Activated naive CD8-positive, alpha-beta T cell treated with anti-CD3 and anti-CD28 coated beads, Interleukin-2, amount 10 ng/mL, durations not matched to agents 7 days and 5 days (primary cell): ENCODE data around the gene RPUSD3. TPM values are rescaled to one million over a fixed set of nuclear protein-coding genes. Genes with fewer than 3 reads are reported as not detected.

Experiments
- ATAC-seq: fragments of 150-1000 bp; cut with Tn5 transposase; one replicate; pipeline ENCODE4 v1.10.0; 2021; ENCODE audit warnings: low read depth, moderate library complexity
- POLR2A ChIA-PET: fragments of 350-600 bp; sonication (Branson Sonifier 250); formaldehyde crosslinking; loops from one replicate; lab custom pipeline; 2021; ENCODE audit warnings: antibody characterized with exemption; lab: Charles Lee
- DNase-seq: peaks from one replicate; pipeline ENCODE4 v3.0.0; 2021
- H3K27ac Mint-ChIP-seq: one replicate; pipeline ENCODE4 v1.8.0; 2022; ENCODE audit warnings: mild to moderate bottlenecking, mixed read lengths
- H3K27me3 Mint-ChIP-seq: one replicate; pipeline ENCODE4 v1.8.0; 2022; ENCODE audit warnings: mild to moderate bottlenecking, moderate library complexity, mixed read lengths
- H3K36me3 Mint-ChIP-seq: one replicate; pipeline ENCODE4 v1.8.0; 2021; ENCODE audit warnings: mild to moderate bottlenecking, mixed read lengths
- H3K4me1 Mint-ChIP-seq: one replicate; pipeline ENCODE4 v1.8.0; 2021; ENCODE audit warnings: mixed read lengths
- H3K4me3 Mint-ChIP-seq: one replicate; pipeline ENCODE4 v1.8.0; 2022; ENCODE audit warnings: mild to moderate bottlenecking, moderate library complexity, mixed read lengths
- H3K9me3 Mint-ChIP-seq: one replicate; pipeline ENCODE4 v1.8.0; 2021; ENCODE audit warnings: mixed read lengths
- total RNA-seq, 2 experiments: library from RNA; stranded (reverse); gene quantifications; one replicate each; pipeline ENCODE4 v1.2.3, GENCODE V29; 2021

Gene RPUSD3
- total RNA-seq, 2 experiments from 2014 or later = 46.3 to 50.8 TPM

DNA sequence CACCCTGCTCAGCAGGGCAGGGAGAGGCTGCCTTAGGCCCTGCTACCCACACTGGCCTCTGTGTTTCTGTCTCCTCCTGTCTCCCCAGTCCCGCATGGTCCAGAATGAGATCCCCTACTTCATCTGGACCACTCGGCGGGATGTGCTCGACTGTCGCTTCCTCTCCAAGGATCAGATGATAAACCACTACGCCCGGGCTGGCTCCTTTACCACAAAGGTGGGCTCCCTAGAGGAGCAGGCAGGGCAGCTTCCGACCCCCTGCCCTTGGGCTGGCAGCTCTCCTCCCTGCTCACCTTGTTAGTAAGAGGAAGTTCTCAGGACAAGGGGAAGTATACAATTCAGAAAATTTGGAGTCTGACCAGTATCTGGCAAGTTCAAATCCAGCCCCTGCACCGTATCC is 27.8 kb downstream of the RPUSD3 start:
- Mint-ChIP-seq H3K27me3 (no peaks in the 10 kb centered on the region), H3K27ac (no peak overlapping the region), H3K9me3 (no peaks in the 10 kb centered on the region), H3K4me1 (peaks cover 5% of the 10 kb centered on the region), H3K36me3 (peaks cover 13% of the 10 kb centered on the region), H3K4me3 (no peak overlapping the region)
- DNase-seq (no peak), ATAC-seq (no peak)
- POLR2A ChIA-PET = no interaction called here

DNA sequence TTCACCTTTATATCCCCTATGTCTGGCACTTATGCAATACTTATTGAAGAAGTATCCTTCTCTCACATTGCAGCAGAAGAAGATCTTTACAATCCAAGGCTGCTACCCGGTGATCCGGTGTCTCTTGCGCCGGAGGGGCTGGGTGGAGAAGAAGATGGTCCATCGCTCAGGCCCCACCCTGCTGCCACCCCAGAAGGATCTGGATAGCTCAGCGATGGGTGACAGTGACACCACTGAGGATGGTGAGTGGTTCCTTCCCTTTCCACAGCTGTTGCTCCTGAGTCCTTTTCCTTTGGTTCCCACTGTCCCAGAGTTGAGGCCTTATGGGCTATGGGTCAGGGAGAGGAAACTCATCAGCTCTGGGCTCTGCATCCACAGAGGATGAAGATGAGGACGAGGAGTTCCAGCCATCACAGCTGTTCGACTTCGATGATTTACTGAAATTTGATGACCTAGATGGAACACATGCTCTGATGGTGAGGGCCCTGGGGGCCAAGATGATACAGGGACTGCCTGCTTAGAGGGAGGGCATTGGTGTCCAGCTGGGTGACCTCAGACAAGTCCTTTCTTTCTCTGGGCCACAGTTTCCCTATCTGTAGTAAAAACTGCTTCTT is 30.8 kb downstream of the RPUSD3 start:
- peaks cover 16% of the 10 kb centered on the region for H3K36me3 Mint-ChIP-seq
- H3K4me3 Mint-ChIP-seq = no peak overlapping the region
- POLR2A ChIA-PET = interaction anchor here (0.6 kb wide), 1 partner anchor 201 kb away, joined by 3 read pairs; no protein-coding TSS in a partner anchor
- peaks cover 25% of the 10 kb centered on the region for H3K4me1 Mint-ChIP-seq
- no peak overlapping the region for H3K27ac Mint-ChIP-seq
- no peak for DNase-seq
- no peak for ATAC-seq
- H3K9me3 Mint-ChIP-seq = no peaks in the 10 kb centered on the region
- H3K27me3 Mint-ChIP-seq = no peaks in the 10 kb centered on the region

DNA sequence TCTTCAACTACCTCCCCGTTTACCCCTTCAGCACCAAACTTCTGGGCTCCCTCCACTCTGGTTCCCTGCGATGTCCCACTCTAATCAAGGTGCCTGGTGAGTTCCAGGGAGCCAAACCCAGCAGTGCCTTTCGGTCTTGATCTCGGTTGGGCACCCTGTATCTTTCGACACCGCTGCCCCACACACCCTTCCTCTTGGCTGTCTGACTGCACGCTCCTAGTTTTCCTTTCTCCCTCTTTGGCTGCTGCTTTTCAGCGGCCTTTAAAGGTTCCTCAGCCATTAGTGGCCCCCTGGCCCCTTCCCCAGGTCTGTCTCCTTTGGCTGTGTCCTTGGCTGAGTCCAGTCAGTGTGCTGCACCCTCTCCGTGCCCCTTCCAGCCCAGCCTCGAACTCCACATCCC is 33.0 kb downstream of the RPUSD3 start:
- POLR2A ChIA-PET = no interaction called here
- peak overlapping the region; percentile 31 for H3K4me3 Mint-ChIP-seq
- peaks cover 34% of the 10 kb centered on the region for H3K4me1 Mint-ChIP-seq
- DNase-seq = no peak
- H3K9me3 Mint-ChIP-seq = no peaks in the 10 kb centered on the region
- peak overlapping the region; percentile 2 for H3K27ac Mint-ChIP-seq
- H3K27me3 Mint-ChIP-seq = no peaks in the 10 kb centered on the region
- H3K36me3 Mint-ChIP-seq = peaks cover 23% of the 10 kb centered on the region
- ATAC-seq = no peak

DNA sequence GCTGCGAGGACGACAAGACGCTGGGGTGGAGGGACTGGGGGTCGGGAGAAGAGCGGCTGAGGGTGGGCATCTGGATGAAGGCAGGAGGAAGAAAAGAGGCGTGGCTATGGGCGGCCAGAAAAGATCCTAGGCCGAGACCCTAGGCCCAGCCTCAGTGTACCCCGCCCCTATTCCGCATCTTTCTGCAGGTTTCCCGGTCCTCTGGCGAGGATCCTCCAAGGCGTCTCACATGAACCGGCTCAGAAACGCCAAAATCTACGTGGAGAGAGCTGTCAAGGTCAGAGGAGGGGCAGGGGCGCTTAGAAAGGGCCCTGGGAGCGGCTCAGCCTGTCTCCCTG is 33.4 kb downstream of the RPUSD3 start:
- Mint-ChIP-seq H3K27ac (peak overlapping the region; percentile 2), H3K36me3 (peaks cover 23% of the 10 kb centered on the region), H3K9me3 (no peaks in the 10 kb centered on the region), H3K27me3 (no peaks in the 10 kb centered on the region), H3K4me1 (peaks cover 34% of the 10 kb centered on the region), H3K4me3 (peak overlapping the region; percentile 31)
- no peak for ATAC-seq
- no peak for DNase-seq
- POLR2A ChIA-PET = interaction anchor here (0.9 to 4.5 kb wide), 4 partner anchors 17 to 80 kb away, joined by 4 to 36 read pairs (median 8); partner anchors contain the start of genes ARPC4, CAMK1, JAGN1 and OGG1

DNA sequence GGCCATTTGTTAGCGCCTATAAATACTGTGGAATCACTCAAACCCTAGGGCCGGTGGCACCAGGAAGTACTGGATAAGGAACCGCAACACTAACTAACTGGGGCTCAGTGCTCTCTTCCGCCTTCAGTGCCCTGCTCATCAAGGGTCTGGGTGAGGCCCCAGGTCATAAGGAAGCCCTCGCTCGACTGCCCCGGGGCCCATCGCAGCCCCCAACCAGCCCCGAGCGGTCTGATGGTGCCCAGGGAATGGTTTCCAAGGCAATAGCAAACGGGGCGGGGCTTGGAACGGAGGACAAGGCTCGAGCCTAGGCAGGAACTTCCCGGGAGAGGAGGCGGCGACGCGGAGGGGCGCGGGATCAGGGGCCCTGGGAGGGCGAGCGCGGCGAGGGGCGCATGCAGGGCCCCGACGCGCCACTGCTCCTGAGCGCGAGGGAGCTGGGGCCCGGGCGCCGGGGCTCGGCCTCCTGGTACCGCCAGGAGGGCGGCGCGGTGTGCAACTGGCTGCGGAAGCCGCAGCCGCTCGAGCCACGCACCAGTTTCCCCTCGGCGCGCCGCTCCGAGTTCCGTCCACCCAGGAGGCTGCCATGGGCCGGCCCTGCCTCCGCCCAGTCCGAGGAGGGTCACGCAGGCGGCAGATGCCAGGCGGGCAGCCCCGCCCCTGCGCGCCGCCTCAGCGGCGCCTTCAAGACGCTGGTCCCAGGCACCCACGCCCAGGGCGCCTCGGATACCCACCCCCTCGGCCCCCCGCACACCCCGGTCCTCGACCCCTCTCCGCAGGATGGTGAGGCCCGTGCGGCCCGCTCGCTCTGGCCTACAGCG is 34.0 kb downstream of the RPUSD3 start, which contains the start of gene TTLL3:
Gene TTLL3, plus strand, starts transcription at position 648 of the 818 bp plus-strand sequence. CDS start 400 bp downstream, outside the sequence.
- peak within 1 kb of the TSS; percentile 93 for H3K27ac Mint-ChIP-seq
- H3K27me3 Mint-ChIP-seq = no peaks in the 10 kb centered on the region
- H3K36me3 Mint-ChIP-seq = peaks cover 27% of the 10 kb centered on the region
- DNase-seq (peak; percentile 73), ATAC-seq (peak; percentile 71)
- POLR2A ChIA-PET = interaction anchor here (0.6 to 4.5 kb wide), 8 partner anchors 17 to 451 kb away, joined by 3 to 36 read pairs (median 4); partner anchors contain the start of genes ARPC4, CAMK1, JAGN1 and OGG1
- peaks cover 34% of the 10 kb centered on the region for H3K4me1 Mint-ChIP-seq
- H3K4me3 Mint-ChIP-seq = peak within 1 kb of the TSS; percentile 88
- H3K9me3 Mint-ChIP-seq = no peaks in the 10 kb centered on the region

DNA sequence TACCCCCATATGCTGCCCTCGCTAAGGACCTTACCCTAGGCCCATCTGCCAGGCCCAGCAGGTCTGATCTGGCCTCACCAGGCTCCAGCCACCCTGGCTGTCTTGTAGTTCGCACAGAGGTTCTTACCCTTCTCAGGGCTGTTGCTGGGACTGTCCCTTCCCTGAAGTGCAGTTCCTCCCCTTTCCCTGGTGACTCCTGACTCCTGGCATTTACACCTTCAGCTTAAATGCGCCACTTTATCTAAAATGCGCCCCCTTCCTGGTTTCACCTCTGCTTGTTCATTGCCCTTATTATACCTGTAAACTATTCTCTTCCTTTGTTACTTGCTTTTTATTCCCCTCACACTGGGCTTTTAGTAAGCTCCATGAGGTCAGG is 34.6 kb downstream of the RPUSD3 start:
- peaks cover 27% of the 10 kb centered on the region for H3K36me3 Mint-ChIP-seq

DNA sequence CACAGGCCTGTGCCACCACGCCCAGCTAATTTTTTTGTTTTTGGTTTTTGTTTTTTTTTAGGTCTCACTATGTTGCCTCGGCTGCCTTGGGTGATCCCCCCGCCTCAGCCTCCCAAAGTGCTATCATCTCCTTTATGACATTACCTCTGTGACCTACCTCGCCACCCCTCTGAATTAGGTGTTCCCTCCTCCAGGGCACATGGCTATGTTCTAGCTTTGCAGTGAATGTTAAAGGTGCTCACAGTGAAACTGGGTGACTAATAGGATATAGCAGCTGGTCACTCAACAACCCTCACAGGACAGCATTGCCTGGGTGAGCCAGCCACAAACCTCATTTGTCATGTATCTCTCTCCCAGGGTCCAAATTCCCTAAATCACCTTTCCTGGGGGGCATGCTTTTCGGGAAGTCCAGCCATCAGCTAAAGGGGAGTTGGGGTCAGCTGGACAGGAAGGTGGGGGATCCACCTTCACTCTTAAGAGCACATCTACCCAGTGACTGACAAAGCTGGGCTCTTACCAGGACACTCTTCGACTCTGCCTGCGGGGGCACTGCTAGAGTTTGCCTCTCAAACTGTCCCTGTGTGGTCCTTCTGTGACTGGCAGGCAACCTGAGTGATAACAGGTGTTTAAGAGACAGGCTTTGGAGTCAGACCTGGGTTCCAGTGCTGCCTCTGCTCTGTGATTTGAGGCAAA is 35.3 kb downstream of the RPUSD3 start:
- peaks cover 30% of the 10 kb centered on the region for H3K36me3 Mint-ChIP-seq

More for the DNA sequence above, 34.6 kb downstream of the RPUSD3 start:
- no peaks in the 10 kb centered on the region for H3K9me3 Mint-ChIP-seq
- ATAC-seq (peak; percentile 3), DNase-seq (peak; percentile 45)
- POLR2A ChIA-PET = interaction anchor here (0.5 to 4.5 kb wide), 11 partner anchors 16 to 452 kb away, joined by 3 to 36 read pairs (median 5); partner anchors contain the start of genes ARPC4, CAMK1, OGG1 and RPUSD3
- peak overlapping the region; percentile 93 for H3K27ac Mint-ChIP-seq
- H3K4me3 Mint-ChIP-seq = peak overlapping the region; percentile 88
- no peaks in the 10 kb centered on the region for H3K27me3 Mint-ChIP-seq
- peaks cover 34% of the 10 kb centered on the region for H3K4me1 Mint-ChIP-seq

DNA sequence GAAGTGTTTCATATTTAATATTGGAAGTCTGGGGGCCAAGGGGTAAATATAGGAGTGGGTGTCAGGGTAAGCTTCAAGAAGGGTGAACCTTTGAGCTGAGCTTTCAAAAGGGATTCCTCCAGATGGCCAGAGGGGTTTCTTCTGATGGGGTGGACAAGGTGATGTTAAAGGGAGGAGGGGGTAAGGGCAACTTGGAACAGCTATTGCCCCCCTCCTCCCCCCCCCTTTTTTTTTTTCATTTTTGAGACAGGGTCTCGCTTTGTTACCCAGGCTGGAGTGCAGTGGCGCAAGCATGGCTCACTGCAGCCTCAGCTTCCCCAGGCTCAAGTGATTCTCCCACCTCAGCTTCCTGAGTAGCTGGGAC is 35.8 kb downstream of the RPUSD3 start:
- H3K4me1 Mint-ChIP-seq = peaks cover 36% of the 10 kb centered on the region
- DNase-seq (no peak), ATAC-seq (no peak)
- H3K36me3 Mint-ChIP-seq = peaks cover 35% of the 10 kb centered on the region
- POLR2A ChIA-PET = interaction anchor here (1.1 to 4.5 kb wide), 8 partner anchors 15 to 445 kb away, joined by 3 to 36 read pairs (median 6); partner anchors contain the start of genes ARPC4, CAMK1, RPUSD3 and TADA3
- H3K4me3 Mint-ChIP-seq = no peak overlapping the region
- H3K27ac Mint-ChIP-seq = peak overlapping the region; percentile 93
- H3K27me3 Mint-ChIP-seq = no peaks in the 10 kb centered on the region
- H3K9me3 Mint-ChIP-seq = no peaks in the 10 kb centered on the region

More for the DNA sequence above, 35.3 kb downstream of the RPUSD3 start:
- Mint-ChIP-seq H3K27me3 (no peaks in the 10 kb centered on the region), H3K4me1 (peaks cover 34% of the 10 kb centered on the region), H3K4me3 (peak overlapping the region; percentile 39), H3K9me3 (no peaks in the 10 kb centered on the region), H3K27ac (peak overlapping the region; percentile 93)
- POLR2A ChIA-PET = interaction anchor here (0.5 to 4.5 kb wide), 9 partner anchors 15 to 445 kb away, joined by 3 to 36 read pairs (median 6); partner anchors contain the start of genes ARPC4, CAMK1, RPUSD3 and TADA3
- DNase-seq (peak; percentile 55), ATAC-seq (peak; percentile 76)

DNA sequence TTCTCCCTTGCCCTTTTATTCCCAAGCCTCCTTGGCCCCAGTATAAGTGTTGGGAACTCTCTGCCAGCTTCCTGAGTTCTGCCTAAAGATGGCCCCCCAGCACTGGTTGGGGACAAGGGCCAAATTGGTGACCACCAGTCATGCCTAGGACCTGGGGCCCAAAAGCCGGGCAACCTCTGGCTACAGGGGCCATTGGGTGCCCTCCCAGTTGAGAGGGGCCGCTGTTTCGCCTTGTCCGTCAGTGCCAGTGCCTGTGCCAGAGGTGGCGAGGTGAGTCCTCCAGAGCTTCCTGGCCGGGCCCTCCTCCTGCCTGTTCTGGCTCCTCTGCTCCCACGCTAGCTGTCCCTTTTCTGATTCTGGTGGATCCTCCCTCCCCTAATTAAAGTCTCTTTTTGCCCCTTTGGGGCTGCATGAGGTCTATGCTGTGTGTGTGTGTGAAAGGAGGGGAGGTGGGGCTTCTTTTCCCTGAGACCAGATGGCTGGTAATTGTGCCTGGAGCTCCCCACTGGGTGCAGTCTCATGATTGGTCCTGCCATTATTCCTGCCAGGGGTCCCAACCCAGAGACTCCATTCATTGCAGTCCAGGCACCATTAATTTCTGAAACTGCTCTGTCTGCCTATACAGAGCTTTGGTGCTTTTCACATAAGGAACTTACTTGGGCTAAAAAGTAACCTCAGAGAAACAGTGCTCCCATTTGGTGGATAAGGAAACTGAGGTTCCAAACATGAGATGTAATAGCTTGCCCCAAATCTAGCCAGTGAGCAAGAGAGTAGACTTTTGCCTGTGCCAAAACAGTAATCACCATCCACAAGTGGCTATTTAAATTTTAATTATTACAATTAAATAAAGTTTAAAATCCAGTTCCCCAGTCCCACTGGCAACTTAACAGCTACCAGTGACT is 36.9 kb downstream of the RPUSD3 start:
- POLR2A ChIA-PET = interaction anchor here (0.7 to 4.5 kb wide), 6 partner anchors 14 to 58 kb away, joined by 3 to 36 read pairs (median 8); partner anchors contain the start of genes ARPC4, CAMK1 and TADA3
- H3K27me3 Mint-ChIP-seq = no peaks in the 10 kb centered on the region
- no peak overlapping the region for H3K27ac Mint-ChIP-seq
- H3K4me3 Mint-ChIP-seq = no peak overlapping the region
- no peak for ATAC-seq
- H3K4me1 Mint-ChIP-seq = peaks cover 36% of the 10 kb centered on the region
- H3K9me3 Mint-ChIP-seq = no peaks in the 10 kb centered on the region
- peaks cover 39% of the 10 kb centered on the region for H3K36me3 Mint-ChIP-seq
- no peak for DNase-seq

DNA sequence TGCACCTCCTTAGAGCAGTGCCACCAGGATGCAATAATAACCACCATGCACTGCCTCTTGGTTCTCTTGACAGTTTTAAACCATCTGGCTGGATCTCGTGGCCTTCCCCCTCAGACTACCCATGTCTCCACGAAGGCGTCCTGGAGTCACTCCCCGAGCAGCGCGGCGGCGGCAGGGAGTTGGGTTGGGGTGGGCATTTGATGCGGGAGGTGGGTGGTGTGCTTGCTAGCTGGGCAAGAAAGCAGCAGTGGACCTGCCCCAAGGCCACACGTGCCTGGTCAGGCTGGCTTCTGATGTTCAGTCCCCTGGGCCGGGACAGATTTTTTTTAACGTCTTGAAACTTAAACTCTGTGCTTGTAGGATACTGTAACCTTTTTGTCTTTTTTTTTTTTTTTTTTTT is 37.7 kb downstream of the RPUSD3 start:
- no peak overlapping the region for H3K27ac Mint-ChIP-seq
- DNase-seq (no peak), ATAC-seq (no peak)
- peaks cover 32% of the 10 kb centered on the region for H3K4me1 Mint-ChIP-seq
- POLR2A ChIA-PET = interaction anchor here (4.5 kb wide), 1 partner anchor 13 kb away, joined by 36 read pairs; the partner anchor contains the start of genes ARPC4 and TADA3
- H3K27me3 Mint-ChIP-seq = no peaks in the 10 kb centered on the region
- H3K4me3 Mint-ChIP-seq = no peak overlapping the region
- peaks cover 35% of the 10 kb centered on the region for H3K36me3 Mint-ChIP-seq
- H3K9me3 Mint-ChIP-seq = no peaks in the 10 kb centered on the region

DNA sequence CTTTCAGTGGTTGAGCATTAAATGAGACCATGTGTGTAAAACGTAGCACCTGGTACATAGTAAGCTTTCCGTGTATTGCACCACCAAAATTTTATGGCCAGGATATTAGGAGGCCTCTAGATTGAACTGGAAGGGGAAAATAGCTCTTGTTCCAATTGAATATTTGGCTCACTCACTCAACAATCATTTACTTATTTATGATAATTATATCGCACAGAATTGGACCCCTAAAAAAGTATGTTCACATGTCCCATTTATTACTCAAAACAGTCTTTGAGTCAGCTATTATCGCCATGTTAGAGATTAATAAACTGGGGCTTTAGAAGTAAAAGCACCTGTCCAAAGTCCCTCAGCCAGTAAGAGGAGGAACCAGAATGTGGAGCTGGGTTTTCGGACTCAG is 38.8 kb downstream of the RPUSD3 start:
- no peak overlapping the region for H3K4me3 Mint-ChIP-seq
- H3K4me1 Mint-ChIP-seq = peaks cover 27% of the 10 kb centered on the region
- H3K27me3 Mint-ChIP-seq = no peaks in the 10 kb centered on the region
- H3K36me3 Mint-ChIP-seq = peaks cover 38% of the 10 kb centered on the region
- ATAC-seq (no peak), DNase-seq (no peak)
- H3K9me3 Mint-ChIP-seq = no peaks in the 10 kb centered on the region
- no peak overlapping the region for H3K27ac Mint-ChIP-seq
- POLR2A ChIA-PET = interaction anchor here (0.6 to 1.1 kb wide), 4 partner anchors 11 to 156 kb away, joined by 3 to 4 read pairs (median 4); partner anchors contain the start of genes ARPC4, MTMR14 and OGG1

DNA sequence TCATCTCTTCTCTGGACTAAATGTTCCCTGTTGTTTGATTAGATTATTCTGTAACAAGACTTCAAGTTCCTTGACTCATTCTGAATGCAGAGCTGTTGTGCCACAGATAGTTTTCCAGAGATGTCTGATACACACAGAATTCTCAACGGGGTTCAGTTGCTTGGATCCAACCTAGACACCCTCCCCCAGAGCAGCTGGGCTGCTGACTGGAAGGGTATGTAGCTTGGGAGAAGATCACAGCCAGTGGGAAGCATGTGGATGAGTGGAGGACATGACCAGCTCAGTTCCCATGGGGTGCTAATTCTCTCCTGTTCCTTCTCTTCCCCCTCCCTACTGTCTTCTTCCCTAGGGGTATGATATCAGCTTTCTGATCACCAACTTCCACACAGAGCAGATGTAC is 40.3 kb downstream of the RPUSD3 start:
- no peak overlapping the region for H3K27ac Mint-ChIP-seq
- H3K4me3 Mint-ChIP-seq = no peak overlapping the region
- no peak for ATAC-seq
- peaks cover 39% of the 10 kb centered on the region for H3K36me3 Mint-ChIP-seq
- DNase-seq = no peak
- H3K4me1 Mint-ChIP-seq = peaks cover 16% of the 10 kb centered on the region
- H3K9me3 Mint-ChIP-seq = no peaks in the 10 kb centered on the region
- no peaks in the 10 kb centered on the region for H3K27me3 Mint-ChIP-seq
- POLR2A ChIA-PET = interaction anchor here (0.8 to 1.1 kb wide), 2 partner anchors 11 to 21 kb away, joined by 3 read pairs; partner anchors contain the start of gene ARPC4
